Colonic mucosa (tissue), 4 donors: Measurements from ENCODE around the gene PLEKHG1. TPM values are rescaled to one million over a fixed set of nuclear protein-coding genes. Genes with fewer than 3 reads are reported as not detected.
A peak's percentile ranks its signal among the peaks of the same experiment; 100 is the strongest.

Source experiments
- DNase-seq: peaks from one replicate; pipeline ENCODE4 v3.0.0-alpha.2; 2020
- H3K27ac ChIP-seq: fragments of 200-600 bp; one replicate; pipeline ENCODE4 v1.8.0; 2021
- H3K27me3 ChIP-seq: fragments of 200-600 bp; one replicate; pipeline ENCODE4 v1.8.0; 2021
- H3K36me3 ChIP-seq: fragments of 200-600 bp; one replicate; pipeline ENCODE4 v1.8.0; 2021
- H3K4me1 ChIP-seq: fragments of 200-600 bp; one replicate; pipeline ENCODE4 v1.8.0; 2021; ENCODE audit warnings: mild to moderate bottlenecking
- H3K4me3 ChIP-seq: fragments of 200-600 bp; one replicate; pipeline ENCODE4 v1.8.0; 2021
- H3K9ac ChIP-seq, 2 donors: one replicate each; pipeline ENCODE4 v1.7.0; 2013; ENCODE audit warnings: control low read depth in 2 of 2, low read depth in 2 of 2, low read length in 2 of 2
- H3K9me3 ChIP-seq: fragments of 200-600 bp; one replicate; pipeline ENCODE4 v1.8.0; 2021
- intact Hi-C: fragments of 100-400 bp; cut with DNase I; formaldehyde crosslinking; loops from one replicate; pipeline ENCODE4 v1.14.1; 2022
- total RNA-seq, 2 donors: library from RNA; stranded (reverse); fragmentation: NEBNext Ultra II Directional in 1 of 2; extraction: Animal tissue kit (Norgen Biotek cat#: 25700) in 1 of 2; gene quantifications; one replicate each; pipeline ENCODE4 v1.2.1, GENCODE V29; 2021
- TF ChIP-seq, protein P1 (sequence below): fragments of 200-600 bp; IDR thresholded peaks from one replicate; pipeline ENCODE4 v1.8.0; 2022; ENCODE audit warnings: antibody characterized with exemption, mild to moderate bottlenecking
- donor health status: healthy.
- donor health status: DM: no; HTN: no; CAD: no.
- donor health status: DM: no; HTN: no; CAD: no.

The PLEKHG1 gene
- total RNA-seq, 2 donors from 2014 or later, result 21.8 to 25.2 TPM

DNA sequence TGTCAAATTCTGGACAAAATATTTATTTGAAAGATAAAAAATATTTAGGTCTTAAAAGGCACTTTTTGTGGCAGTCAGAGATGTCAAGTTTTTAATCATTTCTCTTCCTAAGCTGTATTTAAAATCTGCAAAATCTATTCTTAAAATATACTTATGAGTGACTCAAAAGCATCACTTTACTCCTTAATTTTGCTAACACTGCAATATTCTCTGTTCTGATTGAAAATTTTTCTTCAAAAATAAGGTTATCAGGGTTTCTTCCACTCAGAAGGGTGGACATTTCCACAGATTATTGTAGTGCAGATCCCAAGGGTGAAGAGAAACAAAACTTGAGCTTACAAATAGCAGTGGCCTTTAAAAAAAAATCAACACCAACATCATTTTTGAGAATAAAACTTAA is 27.5 kb downstream of the PLEKHG1 start:
- H3K4me3 ChIP-seq, result no peak overlapping the region
- TF ChIP-seq, protein P1, sequence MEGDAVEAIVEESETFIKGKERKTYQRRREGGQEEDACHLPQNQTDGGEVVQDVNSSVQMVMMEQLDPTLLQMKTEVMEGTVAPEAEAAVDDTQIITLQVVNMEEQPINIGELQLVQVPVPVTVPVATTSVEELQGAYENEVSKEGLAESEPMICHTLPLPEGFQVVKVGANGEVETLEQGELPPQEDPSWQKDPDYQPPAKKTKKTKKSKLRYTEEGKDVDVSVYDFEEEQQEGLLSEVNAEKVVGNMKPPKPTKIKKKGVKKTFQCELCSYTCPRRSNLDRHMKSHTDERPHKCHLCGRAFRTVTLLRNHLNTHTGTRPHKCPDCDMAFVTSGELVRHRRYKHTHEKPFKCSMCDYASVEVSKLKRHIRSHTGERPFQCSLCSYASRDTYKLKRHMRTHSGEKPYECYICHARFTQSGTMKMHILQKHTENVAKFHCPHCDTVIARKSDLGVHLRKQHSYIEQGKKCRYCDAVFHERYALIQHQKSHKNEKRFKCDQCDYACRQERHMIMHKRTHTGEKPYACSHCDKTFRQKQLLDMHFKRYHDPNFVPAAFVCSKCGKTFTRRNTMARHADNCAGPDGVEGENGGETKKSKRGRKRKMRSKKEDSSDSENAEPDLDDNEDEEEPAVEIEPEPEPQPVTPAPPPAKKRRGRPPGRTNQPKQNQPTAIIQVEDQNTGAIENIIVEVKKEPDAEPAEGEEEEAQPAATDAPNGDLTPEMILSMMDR, result no peak
- no peaks in the 10 kb centered on the region for H3K9me3 ChIP-seq
- H3K27me3 ChIP-seq, result no peaks in the 10 kb centered on the region
- H3K9ac ChIP-seq, result no peak overlapping the region
- H3K27ac ChIP-seq, result peak overlapping the region; percentile 54
- H3K36me3 ChIP-seq, result no peaks in the 10 kb centered on the region
- intact Hi-C loops, result no loop called here
- peaks cover 8% of the 10 kb centered on the region for H3K4me1 ChIP-seq
- DNase-seq, result no peak

DNA sequence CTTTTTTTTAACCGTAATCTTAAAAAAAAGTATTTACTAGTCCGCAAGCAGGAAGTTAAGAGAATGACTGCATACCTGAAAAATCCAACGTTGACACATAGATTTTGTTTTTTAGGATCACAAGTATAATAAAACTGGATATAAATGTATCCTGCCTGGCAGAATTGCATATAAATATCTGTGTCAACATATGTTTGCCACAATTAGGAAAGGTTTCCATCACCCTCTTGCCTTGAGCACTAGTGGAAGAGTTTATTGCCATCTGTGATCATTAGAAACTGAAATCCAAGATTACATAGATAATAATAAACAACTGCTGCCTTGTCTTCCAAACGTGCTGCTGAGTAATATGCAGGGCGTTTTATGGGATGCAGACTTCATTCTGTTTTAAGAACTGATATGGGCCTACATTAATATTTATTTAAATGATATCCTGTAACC is 27.9 kb downstream of the PLEKHG1 start:
- Histone ChIP-seq H3K4me3 (no peak overlapping the region), H3K36me3 (no peaks in the 10 kb centered on the region), H3K9ac (no peak overlapping the region), H3K4me1 (peaks cover 8% of the 10 kb centered on the region), H3K27me3 (no peaks in the 10 kb centered on the region), H3K27ac (peak overlapping the region; percentile 54), H3K9me3 (no peaks in the 10 kb centered on the region)
- DNase-seq, result no peak
- intact Hi-C loops, result no loop called here
- TF ChIP-seq, protein P1, result no peak

DNA sequence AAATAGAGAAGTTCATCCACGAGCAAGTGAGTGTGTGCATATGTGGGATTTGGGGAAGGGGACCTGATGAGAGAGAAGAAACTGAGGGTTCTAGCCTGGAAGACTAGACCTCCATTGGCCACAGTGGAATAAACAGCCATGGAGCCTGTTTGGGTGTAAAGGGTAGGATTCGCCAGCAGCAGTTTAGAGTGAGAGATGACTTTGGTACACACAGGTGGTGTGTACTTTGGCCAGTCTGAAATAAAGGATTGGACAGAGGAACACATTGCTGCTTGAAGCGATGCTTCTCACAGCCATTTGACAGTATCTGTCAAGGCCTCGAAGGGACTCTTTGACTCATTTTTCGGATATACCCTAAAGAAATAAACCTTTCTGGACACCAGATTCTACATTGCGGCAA is 29.2 kb downstream of the PLEKHG1 start:
- no peak for DNase-seq
- intact Hi-C loops, result no loop called here
- H3K27me3 ChIP-seq, result no peaks in the 10 kb centered on the region
- H3K4me1 ChIP-seq, result peaks cover 8% of the 10 kb centered on the region
- no peaks in the 10 kb centered on the region for H3K9me3 ChIP-seq
- H3K4me3 ChIP-seq, result no peak overlapping the region
- no peak overlapping the region for H3K27ac ChIP-seq
- TF ChIP-seq, protein P1, result no peak
- no peak overlapping the region for H3K9ac ChIP-seq
- no peaks in the 10 kb centered on the region for H3K36me3 ChIP-seq

DNA sequence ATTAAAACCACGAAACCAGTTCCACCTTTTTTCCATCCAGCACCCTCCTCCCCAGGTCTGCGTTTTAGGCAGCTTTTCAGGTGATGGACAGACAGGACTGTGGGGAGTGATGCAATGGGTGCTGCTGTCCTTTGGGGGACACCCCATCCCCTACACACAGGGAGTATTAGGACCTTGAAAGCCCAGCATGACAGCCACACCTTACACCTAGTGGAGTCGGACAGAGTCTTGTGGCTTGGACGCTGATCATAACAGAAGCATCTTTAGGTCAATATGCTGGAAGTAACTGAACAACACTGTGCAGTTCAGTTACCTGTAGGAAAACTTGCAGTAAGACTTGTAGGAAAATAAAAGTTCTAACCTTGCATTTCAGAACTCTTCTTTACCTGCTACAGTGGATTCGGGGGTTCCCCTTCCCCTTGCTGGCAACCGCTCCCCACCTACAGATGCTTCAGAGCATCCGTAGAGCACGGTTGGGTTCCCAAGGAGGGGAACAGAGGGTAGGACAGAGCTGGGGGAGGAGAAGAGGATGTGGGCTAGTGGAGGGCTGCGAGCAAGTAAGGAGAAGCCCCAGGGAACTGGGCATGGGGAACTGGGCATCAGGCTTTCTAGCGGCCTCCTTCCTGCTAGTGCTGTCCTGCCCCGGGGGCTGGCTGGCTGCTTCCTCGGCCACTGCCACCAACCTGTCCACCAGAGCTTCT is 31.7 kb downstream of the PLEKHG1 start:
- H3K27me3 ChIP-seq, result no peaks in the 10 kb centered on the region
- H3K4me1 ChIP-seq, result peaks cover 8% of the 10 kb centered on the region
- TF ChIP-seq, protein P1, result no peak
- peak overlapping the region; percentile 26 for H3K27ac ChIP-seq
- no peak overlapping the region for H3K4me3 ChIP-seq
- H3K9me3 ChIP-seq, result no peaks in the 10 kb centered on the region
- no peak overlapping the region for H3K9ac ChIP-seq
- H3K36me3 ChIP-seq, result no peaks in the 10 kb centered on the region
- no peak for DNase-seq
- intact Hi-C loops, result no loop called here

DNA sequence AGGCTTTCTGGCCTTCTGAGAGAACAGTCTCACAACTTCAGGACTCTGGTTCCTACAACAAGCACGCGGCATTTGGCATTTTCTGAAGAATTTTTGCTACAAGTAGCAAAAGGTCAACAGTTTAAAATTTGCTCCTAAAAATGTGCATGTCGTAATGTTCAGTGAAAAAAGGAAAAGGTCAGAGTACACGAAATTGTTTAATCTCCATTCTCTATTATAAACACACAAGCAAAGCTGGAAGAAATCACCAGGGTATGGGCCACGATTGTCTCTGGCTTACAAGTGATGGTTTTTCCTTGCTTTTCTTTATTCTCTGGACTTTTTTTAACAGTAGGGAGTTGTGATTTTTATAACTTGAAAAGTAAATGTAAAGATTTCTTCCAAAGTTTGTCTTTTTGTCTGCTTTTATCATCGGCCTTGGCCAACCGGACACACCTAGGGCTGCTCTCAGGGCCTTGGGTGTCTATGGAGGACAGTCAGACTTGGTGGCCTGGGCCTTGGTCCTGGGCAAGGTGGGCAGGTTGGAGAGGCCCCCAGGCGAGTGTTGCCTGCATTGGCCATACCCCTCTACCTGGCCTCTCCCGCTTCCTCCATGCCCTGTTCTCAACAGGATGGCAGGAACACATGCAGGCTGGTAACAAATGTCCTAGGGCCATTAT is 32.4 kb downstream of the PLEKHG1 start:
- DNase-seq, result no peak

More for the DNA sequence above, 32.4 kb downstream of the PLEKHG1 start:
- H3K4me3 ChIP-seq, result no peak overlapping the region
- peak overlapping the region; percentile 30 for H3K27ac ChIP-seq
- TF ChIP-seq, protein P1, result no peak
- peaks cover 8% of the 10 kb centered on the region for H3K4me1 ChIP-seq
- H3K27me3 ChIP-seq, result no peaks in the 10 kb centered on the region
- intact Hi-C loops, result no loop called here
- no peaks in the 10 kb centered on the region for H3K36me3 ChIP-seq
- no peak overlapping the region for H3K9ac ChIP-seq
- H3K9me3 ChIP-seq, result no peaks in the 10 kb centered on the region
